ENCODE measurements around the gene AGAP2.
"Not testable (repeated sequence)": the region's sequence is repeated elsewhere in the genome, so short reads cannot be mapped to it uniquely, and the experiment has no call there.

Gene AGAP2

GRCh38 chr12:57707250-57707649 is 31.3 kb downstream of the AGAP2 start:
- no peak for DNase-seq (ENCODE audit: low spot score)
- Mint-ChIP-seq H3K4me3 (no peak overlapping the region), H3K27ac (no peak overlapping the region), H3K9me3 (peaks cover 27% of the 10 kb centered on the region), H3K36me3 (ENCODE audit: low read depth) (peaks cover 57% of the 10 kb centered on the region), H3K27me3 (ENCODE audit: low read depth) (no peaks in the 10 kb centered on the region), H3K4me1 (ENCODE audit: low read depth) (peaks cover 6% of the 10 kb centered on the region)

GRCh38 chr12:57700317-57700716 is 38.2 kb downstream of the AGAP2 start:
- DNase-seq (ENCODE audit: low spot score): no peak
- Mint-ChIP-seq H3K27ac (no peak overlapping the region), H3K4me1 (ENCODE audit: low read depth) (no peaks in the 10 kb centered on the region), H3K36me3 (ENCODE audit: low read depth) (peaks cover 69% of the 10 kb centered on the region), H3K27me3 (ENCODE audit: low read depth) (no peaks in the 10 kb centered on the region), H3K4me3 (no peak overlapping the region), H3K9me3 (peaks cover 19% of the 10 kb centered on the region)

- DNase-seq (ENCODE audit: low spot score): no peak
- Mint-ChIP-seq H3K4me1 (ENCODE audit: low read depth) (no peaks in the 10 kb centered on the region), H3K36me3 (ENCODE audit: low read depth) (peaks cover 56% of the 10 kb centered on the region), H3K27me3 (ENCODE audit: low read depth) (no peaks in the 10 kb centered on the region), H3K4me3 (no peak overlapping the region), H3K9me3 (peaks cover 9% of the 10 kb centered on the region), H3K27ac (no peak overlapping the region)
Measured at GRCh38 chr12:57698414-57698813, 40.1 kb downstream of the AGAP2 start.

- no peak for DNase-seq (ENCODE audit: low spot score)
Measured at GRCh38 chr12:57697076-57697475, 41.5 kb downstream of the AGAP2 start.

GRCh38 chr12:57695770-57696432 is 42.6 kb downstream of the AGAP2 start:
- Mint-ChIP-seq H3K4me3 (peak overlapping the region; percentile 32), H3K27ac (no peak overlapping the region), H3K4me1 (ENCODE audit: low read depth) (no peaks in the 10 kb centered on the region), H3K36me3 (ENCODE audit: low read depth) (peaks cover 43% of the 10 kb centered on the region), H3K9me3 (no peaks in the 10 kb centered on the region), H3K27me3 (ENCODE audit: low read depth) (peaks cover 4% of the 10 kb centered on the region)
- no peak for DNase-seq (ENCODE audit: low spot score)

More at GRCh38 chr12:57697076-57697475, 41.5 kb downstream of the AGAP2 start:
- no peaks in the 10 kb centered on the region for H3K4me1 Mint-ChIP-seq (ENCODE audit: low read depth)
- peaks cover 3% of the 10 kb centered on the region for H3K27me3 Mint-ChIP-seq (ENCODE audit: low read depth)
- no peak overlapping the region for H3K4me3 Mint-ChIP-seq
- H3K27ac Mint-ChIP-seq: no peak overlapping the region
- peaks cover 43% of the 10 kb centered on the region for H3K36me3 Mint-ChIP-seq (ENCODE audit: low read depth)
- H3K9me3 Mint-ChIP-seq: no peaks in the 10 kb centered on the region

GRCh38 chr12:57694459-57695019 is 44.0 kb downstream of the AGAP2 start:
- H3K9me3 Mint-ChIP-seq: no peaks in the 10 kb centered on the region
- no peak overlapping the region for H3K4me3 Mint-ChIP-seq
- no peaks in the 10 kb centered on the region for H3K4me1 Mint-ChIP-seq (ENCODE audit: low read depth)
- peaks cover 12% of the 10 kb centered on the region for H3K27me3 Mint-ChIP-seq (ENCODE audit: low read depth)
- H3K36me3 Mint-ChIP-seq (ENCODE audit: low read depth): peaks cover 36% of the 10 kb centered on the region
- no peak overlapping the region for H3K27ac Mint-ChIP-seq
- DNase-seq (ENCODE audit: low spot score): peak; percentile 10

GRCh38 chr12:57693659-57694458 is 44.7 kb downstream of the AGAP2 start, which contains the start of gene OS9:
TSS of gene OS9 (plus strand) at chr12:57694132. CDS start at chr12:57694162, 30 bp downstream.
- Mint-ChIP-seq H3K9me3 (no peaks in the 10 kb centered on the region), H3K27ac (no peak within 1 kb of the TSS), H3K4me3 (no peak within 1 kb of the TSS), H3K27me3 (ENCODE audit: low read depth) (peaks cover 15% of the 10 kb centered on the region), H3K4me1 (ENCODE audit: low read depth) (no peaks in the 10 kb centered on the region), H3K36me3 (ENCODE audit: low read depth) (peaks cover 30% of the 10 kb centered on the region)
- DNase-seq (ENCODE audit: low spot score): peak; percentile 95

GRCh38 chr12:57693317-57693658 is 45.3 kb downstream of the AGAP2 start:
- Mint-ChIP-seq H3K36me3 (ENCODE audit: low read depth) (peaks cover 24% of the 10 kb centered on the region), H3K27ac (no peak overlapping the region), H3K4me1 (ENCODE audit: low read depth) (no peaks in the 10 kb centered on the region), H3K27me3 (ENCODE audit: low read depth) (peaks cover 20% of the 10 kb centered on the region), H3K9me3 (no peaks in the 10 kb centered on the region), H3K4me3 (no peak overlapping the region)
- no peak for DNase-seq (ENCODE audit: low spot score)

GRCh38 chr12:57692500-57692899 is 46.0 kb downstream of the AGAP2 start:
- H3K9me3 Mint-ChIP-seq: no peaks in the 10 kb centered on the region
- H3K4me3 Mint-ChIP-seq: no peak overlapping the region
- H3K27ac Mint-ChIP-seq: no peak overlapping the region
- no peak for DNase-seq (ENCODE audit: low spot score)
- H3K36me3 Mint-ChIP-seq (ENCODE audit: low read depth): peaks cover 17% of the 10 kb centered on the region
- no peaks in the 10 kb centered on the region for H3K4me1 Mint-ChIP-seq (ENCODE audit: low read depth)
- peaks cover 20% of the 10 kb centered on the region for H3K27me3 Mint-ChIP-seq (ENCODE audit: low read depth)

GRCh38 chr12:57688931-57689330 is 49.6 kb downstream of the AGAP2 start:
- H3K27me3 Mint-ChIP-seq (ENCODE audit: low read depth): peaks cover 49% of the 10 kb centered on the region
- no peaks in the 10 kb centered on the region for H3K36me3 Mint-ChIP-seq (ENCODE audit: low read depth)
- H3K9me3 Mint-ChIP-seq: no peaks in the 10 kb centered on the region
- H3K4me3 Mint-ChIP-seq: no peak overlapping the region
- H3K4me1 Mint-ChIP-seq (ENCODE audit: low read depth): no peaks in the 10 kb centered on the region
- no peak for DNase-seq (ENCODE audit: low spot score)
- H3K27ac Mint-ChIP-seq: no peak overlapping the region

GRCh38 chr12:57687862-57688261 is 50.7 kb downstream of the AGAP2 start:
- H3K9me3 Mint-ChIP-seq: no peaks in the 10 kb centered on the region
- H3K36me3 Mint-ChIP-seq (ENCODE audit: low read depth): no peaks in the 10 kb centered on the region
- no peak overlapping the region for H3K27ac Mint-ChIP-seq
- DNase-seq (ENCODE audit: low spot score): no peak
- no peak overlapping the region for H3K4me3 Mint-ChIP-seq
- H3K27me3 Mint-ChIP-seq (ENCODE audit: low read depth): peaks cover 55% of the 10 kb centered on the region
- no peaks in the 10 kb centered on the region for H3K4me1 Mint-ChIP-seq (ENCODE audit: low read depth)

GRCh38 chr12:57679697-57680096 is 58.8 kb downstream of the AGAP2 start:
- Mint-ChIP-seq H3K27me3 (ENCODE audit: low read depth) (peaks cover 19% of the 10 kb centered on the region), H3K4me1 (ENCODE audit: low read depth) (no peaks in the 10 kb centered on the region), H3K27ac (no peak overlapping the region), H3K36me3 (ENCODE audit: low read depth) (no peaks in the 10 kb centered on the region), H3K4me3 (no peak overlapping the region), H3K9me3 (no peaks in the 10 kb centered on the region)
- DNase-seq (ENCODE audit: low spot score): no peak

- H3K4me1 Mint-ChIP-seq (ENCODE audit: low read depth); H3K27me3 Mint-ChIP-seq (ENCODE audit: low read depth); H3K27ac Mint-ChIP-seq; DNase-seq (ENCODE audit: low spot score); H3K4me3 Mint-ChIP-seq; H3K36me3 Mint-ChIP-seq (ENCODE audit: low read depth); H3K9me3 Mint-ChIP-seq: not testable (repeated sequence)
Measured at GRCh38 chr12:57677947-57678346, 60.6 kb downstream of the AGAP2 start.

GRCh38 chr12:57674691-57675090 is 63.9 kb downstream of the AGAP2 start:
- H3K9me3 Mint-ChIP-seq: no peaks in the 10 kb centered on the region
- DNase-seq (ENCODE audit: low spot score): no peak
- H3K27ac Mint-ChIP-seq: no peak overlapping the region
- H3K4me3 Mint-ChIP-seq: no peak overlapping the region
- H3K4me1 Mint-ChIP-seq (ENCODE audit: low read depth): no peaks in the 10 kb centered on the region
- no peaks in the 10 kb centered on the region for H3K36me3 Mint-ChIP-seq (ENCODE audit: low read depth)
- peaks cover under 1% of the 10 kb centered on the region for H3K27me3 Mint-ChIP-seq (ENCODE audit: low read depth)
